ENCODE data around the gene S100A4.

Gene S100A4

DNA sequence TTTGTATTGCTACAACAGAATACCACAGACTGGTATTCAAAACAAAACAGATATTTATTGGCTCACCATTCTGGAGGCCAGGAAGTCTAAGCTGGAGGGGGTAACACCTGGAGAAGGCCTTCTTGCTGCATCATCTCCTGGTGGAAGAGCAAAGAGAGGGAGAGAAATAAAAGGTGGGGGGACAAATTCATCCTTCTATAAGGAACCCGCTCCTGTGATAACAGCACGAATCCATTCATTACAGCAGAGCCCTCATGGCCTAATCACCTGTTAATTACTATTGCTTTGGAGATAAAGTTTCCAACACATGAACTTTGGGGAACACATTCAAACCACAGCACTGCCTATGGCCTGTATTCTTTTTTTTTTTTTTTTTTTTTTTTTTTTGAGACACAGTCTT is 14.6 kb upstream of the S100A4 start:
- TF ChIP-seq FOXP2 (optimal IDR thresholded peaks at IDR 0.05; ENCODE audit: borderline replicate concordance, extremely low read depth, extremely low read length, insufficient read depth) (no peak), SIN3A (IDR thresholded peaks at IDR 0.05; ENCODE audit: borderline replicate concordance, insufficient read depth, low read length) (no peak), TAF1 (IDR thresholded peaks at IDR 0.05; ENCODE audit: borderline replicate concordance, insufficient read depth, low read length) (no peak), POLR2AphosphoS5 (IDR thresholded peaks at IDR 0.05; ENCODE audit: low read depth, low read length) (no peak)
- TF ChIP-seq, protein P1, sequence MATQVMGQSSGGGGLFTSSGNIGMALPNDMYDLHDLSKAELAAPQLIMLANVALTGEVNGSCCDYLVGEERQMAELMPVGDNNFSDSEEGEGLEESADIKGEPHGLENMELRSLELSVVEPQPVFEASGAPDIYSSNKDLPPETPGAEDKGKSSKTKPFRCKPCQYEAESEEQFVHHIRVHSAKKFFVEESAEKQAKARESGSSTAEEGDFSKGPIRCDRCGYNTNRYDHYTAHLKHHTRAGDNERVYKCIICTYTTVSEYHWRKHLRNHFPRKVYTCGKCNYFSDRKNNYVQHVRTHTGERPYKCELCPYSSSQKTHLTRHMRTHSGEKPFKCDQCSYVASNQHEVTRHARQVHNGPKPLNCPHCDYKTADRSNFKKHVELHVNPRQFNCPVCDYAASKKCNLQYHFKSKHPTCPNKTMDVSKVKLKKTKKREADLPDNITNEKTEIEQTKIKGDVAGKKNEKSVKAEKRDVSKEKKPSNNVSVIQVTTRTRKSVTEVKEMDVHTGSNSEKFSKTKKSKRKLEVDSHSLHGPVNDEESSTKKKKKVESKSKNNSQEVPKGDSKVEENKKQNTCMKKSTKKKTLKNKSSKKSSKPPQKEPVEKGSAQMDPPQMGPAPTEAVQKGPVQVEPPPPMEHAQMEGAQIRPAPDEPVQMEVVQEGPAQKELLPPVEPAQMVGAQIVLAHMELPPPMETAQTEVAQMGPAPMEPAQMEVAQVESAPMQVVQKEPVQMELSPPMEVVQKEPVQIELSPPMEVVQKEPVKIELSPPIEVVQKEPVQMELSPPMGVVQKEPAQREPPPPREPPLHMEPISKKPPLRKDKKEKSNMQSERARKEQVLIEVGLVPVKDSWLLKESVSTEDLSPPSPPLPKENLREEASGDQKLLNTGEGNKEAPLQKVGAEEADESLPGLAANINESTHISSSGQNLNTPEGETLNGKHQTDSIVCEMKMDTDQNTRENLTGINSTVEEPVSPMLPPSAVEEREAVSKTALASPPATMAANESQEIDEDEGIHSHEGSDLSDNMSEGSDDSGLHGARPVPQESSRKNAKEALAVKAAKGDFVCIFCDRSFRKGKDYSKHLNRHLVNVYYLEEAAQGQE (IDR thresholded peaks at IDR 0.05; ENCODE audit: insufficient read depth in 1 of 2, low read depth in 2 of 2, low read length in 2 of 2): no peak

DNA sequence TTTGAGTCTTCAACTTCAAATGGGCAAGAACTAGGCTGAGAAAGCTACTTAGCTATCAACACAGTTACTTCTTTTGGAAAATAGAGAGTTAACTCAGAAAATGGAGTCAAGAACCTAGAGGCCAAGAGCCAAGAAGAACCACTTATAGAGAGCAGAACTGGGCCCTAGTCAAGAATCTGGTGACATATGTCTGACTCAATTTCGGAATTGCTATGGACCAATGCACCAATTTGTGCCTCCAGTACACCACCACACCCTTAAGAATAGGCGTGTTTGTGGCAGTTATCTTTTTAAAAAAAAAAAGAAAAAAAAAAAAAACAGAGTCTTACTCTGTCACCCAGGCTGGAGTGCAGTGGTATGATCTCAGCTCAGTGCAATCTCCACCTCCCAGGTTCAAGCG is 12.3 kb upstream of the S100A4 start:
- TF ChIP-seq, protein P1 (IDR thresholded peaks at IDR 0.05; ENCODE audit: insufficient read depth in 1 of 2, low read depth in 2 of 2, low read length in 2 of 2): no peak
- no peak for TF ChIP-seq POLR2AphosphoS5 (IDR thresholded peaks at IDR 0.05; ENCODE audit: low read depth, low read length)
- no peak for TF ChIP-seq FOXP2 (optimal IDR thresholded peaks at IDR 0.05; ENCODE audit: borderline replicate concordance, extremely low read depth, extremely low read length, insufficient read depth)
- TF ChIP-seq SIN3A (IDR thresholded peaks at IDR 0.05; ENCODE audit: borderline replicate concordance, insufficient read depth, low read length): no peak
- no peak for TF ChIP-seq TAF1 (IDR thresholded peaks at IDR 0.05; ENCODE audit: borderline replicate concordance, insufficient read depth, low read length)

DNA sequence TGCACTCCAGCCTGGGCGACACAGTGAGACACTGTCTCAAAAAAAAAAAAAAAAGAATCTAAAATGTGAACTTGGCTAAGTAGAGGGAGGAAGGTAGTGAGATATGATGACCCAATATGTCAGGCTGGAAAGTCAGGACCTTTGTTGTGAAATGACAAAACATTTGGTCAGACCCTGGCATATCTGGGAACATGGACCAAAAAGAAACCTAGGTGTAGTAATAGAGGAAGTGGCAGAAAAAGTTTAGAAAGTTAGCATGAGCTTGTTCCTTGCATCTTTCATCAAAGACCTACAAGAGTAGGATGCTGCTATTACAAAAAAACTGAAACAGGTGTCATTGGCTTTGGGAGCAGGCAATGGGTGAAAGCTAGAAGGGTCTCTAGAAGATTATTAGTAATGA is 10.7 kb upstream of the S100A4 start:
- TF ChIP-seq TAF1 (IDR thresholded peaks at IDR 0.05; ENCODE audit: borderline replicate concordance, insufficient read depth, low read length) (no peak), FOXP2 (optimal IDR thresholded peaks at IDR 0.05; ENCODE audit: borderline replicate concordance, extremely low read depth, extremely low read length, insufficient read depth) (no peak), SIN3A (IDR thresholded peaks at IDR 0.05; ENCODE audit: borderline replicate concordance, insufficient read depth, low read length) (no peak), POLR2AphosphoS5 (IDR thresholded peaks at IDR 0.05; ENCODE audit: low read depth, low read length) (no peak)
- TF ChIP-seq, protein P1 (IDR thresholded peaks at IDR 0.05; ENCODE audit: insufficient read depth in 1 of 2, low read depth in 2 of 2, low read length in 2 of 2): no peak

DNA sequence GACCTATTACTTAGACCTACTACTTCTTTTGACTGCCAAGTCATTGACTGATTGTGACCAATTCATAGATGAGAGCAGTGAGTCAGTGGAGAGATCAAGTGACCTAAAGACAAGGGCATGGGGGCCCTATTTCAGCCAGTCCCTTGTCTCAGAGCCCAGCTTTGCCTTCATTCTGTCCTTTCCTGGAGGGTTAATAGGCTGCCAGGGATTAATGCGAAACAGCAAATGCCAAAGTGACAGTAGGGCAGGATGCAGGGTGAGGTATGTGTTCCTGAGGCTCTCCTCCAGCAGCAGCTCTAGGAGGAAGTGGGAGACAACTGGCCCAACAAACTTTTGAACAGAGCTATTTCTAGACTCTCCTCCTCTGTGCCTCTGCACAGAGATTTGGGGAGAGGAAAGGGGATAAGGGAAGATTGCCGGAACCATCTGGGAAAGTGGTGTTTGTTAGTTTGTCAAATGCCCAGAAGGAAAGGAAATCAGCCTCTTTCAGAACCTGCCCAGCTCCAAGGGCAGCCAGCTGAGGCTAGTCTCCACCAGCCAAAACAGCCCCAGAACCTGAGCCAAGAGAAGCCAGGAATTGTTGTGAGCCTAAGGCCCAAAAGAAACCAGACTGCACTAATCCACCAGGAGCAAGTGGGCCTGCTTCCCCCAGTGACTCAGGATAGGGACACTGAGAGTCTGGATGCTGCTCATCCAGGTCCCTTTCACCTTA is 8.4 kb upstream of the S100A4 start:
- TF ChIP-seq SIN3A (IDR thresholded peaks at IDR 0.05; ENCODE audit: borderline replicate concordance, insufficient read depth, low read length) (no peak), POLR2AphosphoS5 (IDR thresholded peaks at IDR 0.05; ENCODE audit: low read depth, low read length) (no peak), TAF1 (IDR thresholded peaks at IDR 0.05; ENCODE audit: borderline replicate concordance, insufficient read depth, low read length) (no peak), FOXP2 (optimal IDR thresholded peaks at IDR 0.05; ENCODE audit: borderline replicate concordance, extremely low read depth, extremely low read length, insufficient read depth) (no peak)
- TF ChIP-seq, protein P1 (IDR thresholded peaks at IDR 0.05; ENCODE audit: insufficient read depth in 1 of 2, low read depth in 2 of 2, low read length in 2 of 2): no peak
